HG03575 (cell line): ENCODE measurements around the gene FAM50A.

Experiments
- ATAC-seq: cut with Tn5 transposase; IDR thresholded peaks from one replicate; pipeline ENCODE4 v1.9.1; 2021; ENCODE audit not compliant: unreplicated experiment, insufficient number of reproducible peaks, low FRiP score; ENCODE audit errors: extremely low read depth

The FAM50A gene

GRCh38 chrX:154409222-154409871 is 34.6 kb upstream of the FAM50A start, which contains the start of gene DNASE1L1:
TSS of gene DNASE1L1 (minus strand) at chrX:154409254. CDS start at chrX:154405568, 3,686 bp downstream.
- no peak for ATAC-seq

DNA sequence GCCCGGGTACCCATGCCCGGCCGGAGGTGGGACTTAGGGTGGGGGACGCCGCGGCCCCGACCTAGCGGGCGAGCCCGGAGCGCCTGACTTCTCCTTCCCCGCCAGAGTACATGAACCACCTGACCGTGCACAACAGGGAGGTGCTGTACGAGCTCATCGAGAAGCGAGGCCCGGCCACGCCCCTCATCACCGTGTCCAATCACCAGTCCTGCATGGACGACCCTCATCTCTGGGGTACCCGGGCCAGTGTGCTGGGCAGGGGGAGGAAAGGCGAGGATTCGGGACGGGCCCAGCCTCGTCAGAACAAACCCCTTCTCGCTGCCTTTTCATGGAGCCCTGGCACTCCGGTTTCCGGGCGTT is 32.0 kb upstream of the FAM50A start:
- ATAC-seq: no peak

DNA sequence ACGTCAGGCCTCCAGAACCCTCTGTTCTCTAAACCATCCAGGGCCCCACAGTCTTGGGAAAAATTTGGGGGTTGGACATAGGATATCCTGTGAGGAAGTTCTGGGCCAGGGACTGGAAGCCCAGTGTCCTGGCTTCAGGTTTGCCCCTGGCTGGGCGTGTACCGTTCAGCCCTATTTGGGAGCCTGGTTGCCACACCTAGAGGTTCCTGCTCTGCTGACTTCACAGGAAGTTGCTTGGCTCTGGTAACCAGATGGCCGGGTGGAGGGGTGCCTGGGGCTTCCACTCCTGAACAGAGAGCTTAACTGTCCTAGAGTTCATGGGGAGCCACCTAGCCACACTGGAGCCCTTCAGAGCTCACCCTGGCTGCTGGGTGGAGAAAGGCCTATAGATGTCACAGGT is 31.5 kb upstream of the FAM50A start:
- ATAC-seq: no peak

DNA sequence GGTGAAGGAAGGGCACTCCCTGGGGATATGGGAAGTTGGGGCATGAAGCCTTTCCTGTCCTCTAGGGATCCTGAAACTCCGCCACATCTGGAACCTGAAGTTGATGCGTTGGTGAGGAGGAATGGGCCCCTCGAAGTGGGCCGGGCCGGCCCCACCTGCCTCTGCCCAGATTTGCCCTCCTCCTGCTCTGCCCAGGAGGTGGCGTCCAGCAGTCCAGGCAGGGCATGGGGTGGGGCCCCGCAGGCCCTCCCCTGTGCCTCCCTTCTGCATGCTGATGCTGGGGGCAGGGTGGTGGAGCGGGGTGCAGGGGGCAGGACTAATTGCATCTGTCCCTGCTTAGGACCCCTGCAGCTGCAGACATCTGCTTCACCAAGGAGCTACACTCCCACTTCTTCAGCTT is 30.8 kb upstream of the FAM50A start:
- no peak for ATAC-seq

DNA sequence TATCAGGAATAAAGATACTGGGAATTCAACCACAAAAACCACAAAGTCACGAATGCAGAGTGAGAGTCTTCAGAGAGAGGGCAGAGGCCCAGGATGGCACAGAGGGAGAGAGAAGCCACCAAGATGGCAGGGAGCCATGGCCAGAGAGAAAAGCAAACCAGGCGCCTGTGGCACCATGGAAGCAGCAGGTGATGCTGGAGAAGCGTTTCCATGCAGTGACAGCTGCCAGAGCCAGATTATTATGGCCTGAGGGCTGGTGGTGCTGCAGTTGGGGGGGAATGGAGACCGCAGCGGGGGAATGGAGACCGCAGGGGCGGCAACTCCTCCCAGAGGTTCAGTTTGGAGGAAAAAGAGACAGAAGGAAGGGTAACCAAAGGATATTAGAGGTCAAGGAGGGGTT is 26.8 kb upstream of the FAM50A start:
- no peak for ATAC-seq

DNA sequence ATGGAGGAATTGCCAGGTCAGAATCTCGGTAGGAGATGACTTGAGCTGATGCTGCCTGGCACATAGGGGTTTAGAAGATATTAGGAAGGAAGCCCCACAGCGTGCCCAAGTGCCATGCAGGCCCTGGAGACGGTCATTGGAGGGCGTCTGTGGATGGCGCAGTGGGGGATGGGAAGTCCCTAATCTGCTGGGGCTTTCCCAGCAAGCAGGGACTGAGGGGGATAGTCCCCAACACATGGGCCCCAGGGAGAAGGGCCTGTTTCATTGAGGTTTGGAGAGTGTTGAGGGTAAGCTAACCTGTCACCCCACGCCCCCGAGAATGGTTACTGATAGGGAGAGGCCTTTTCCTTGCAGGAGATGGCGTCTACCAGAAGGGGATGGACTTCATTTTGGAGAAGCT is 24.8 kb upstream of the FAM50A start:
- ATAC-seq: no peak

- no peak for ATAC-seq
These were observed 24.1 kb upstream of the FAM50A start for GRCh38 chrX:154419688-154420401.

GRCh38 chrX:154420402-154420756 is 23.6 kb upstream of the FAM50A start:
- ATAC-seq: no peak

GRCh38 chrX:154426916-154427770 is 16.8 kb upstream of the FAM50A start:
- no peak for ATAC-seq

DNA sequence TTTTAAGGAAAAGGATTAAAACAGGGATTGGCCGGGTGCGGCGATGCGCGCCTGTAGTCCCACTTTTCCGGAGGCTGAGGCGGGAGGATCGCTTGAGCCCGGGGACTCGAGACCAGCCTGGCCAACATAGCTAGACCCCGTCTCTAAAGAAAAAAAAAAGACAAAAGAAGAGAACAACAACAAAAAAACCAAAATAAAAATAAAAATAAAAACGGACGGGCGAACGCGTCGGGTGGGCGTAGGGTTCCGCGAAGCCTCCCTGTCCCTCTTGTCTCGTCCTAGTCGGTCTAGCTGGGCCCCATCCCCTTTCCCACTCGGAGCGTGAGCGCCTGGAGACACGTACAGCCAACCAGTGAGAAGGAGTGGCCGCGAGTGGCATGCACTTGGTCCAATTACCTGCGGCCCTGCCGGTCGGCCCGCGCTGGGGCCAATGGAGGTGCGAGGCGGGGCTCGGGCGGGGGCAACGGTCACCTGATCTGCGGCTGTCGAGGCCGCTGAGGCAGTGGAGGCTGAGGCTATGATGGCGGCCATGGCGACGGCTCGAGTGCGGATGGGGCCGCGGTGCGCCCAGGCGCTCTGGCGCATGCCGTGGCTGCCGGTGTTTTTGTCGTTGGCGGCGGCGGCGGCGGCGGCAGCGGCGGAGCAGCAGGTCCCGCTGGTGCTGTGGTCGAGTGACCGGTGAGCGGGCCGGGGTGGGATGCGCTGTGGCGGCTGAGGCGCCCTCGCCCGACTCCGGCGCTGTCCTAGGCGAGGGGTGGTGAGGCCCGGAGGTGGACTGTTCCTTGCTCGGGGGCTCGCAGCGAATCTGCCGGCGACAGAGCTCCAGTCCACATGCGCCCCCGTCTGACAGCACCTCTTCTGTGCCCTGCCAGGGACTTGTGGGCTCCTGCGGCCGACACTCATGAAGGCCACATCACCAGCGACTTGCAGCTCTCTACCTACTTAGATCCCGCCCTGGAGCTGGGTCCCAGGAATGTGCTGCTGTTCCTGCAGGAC is 15.5 kb upstream of the FAM50A start, which contains the start of gene ATP6AP1:
Gene ATP6AP1, plus strand, starts transcription at position 502 of the 996 bp plus-strand sequence. Its CDS starts 16 bp downstream, at position 518.
- peak; percentile 58 for ATAC-seq

DNA sequence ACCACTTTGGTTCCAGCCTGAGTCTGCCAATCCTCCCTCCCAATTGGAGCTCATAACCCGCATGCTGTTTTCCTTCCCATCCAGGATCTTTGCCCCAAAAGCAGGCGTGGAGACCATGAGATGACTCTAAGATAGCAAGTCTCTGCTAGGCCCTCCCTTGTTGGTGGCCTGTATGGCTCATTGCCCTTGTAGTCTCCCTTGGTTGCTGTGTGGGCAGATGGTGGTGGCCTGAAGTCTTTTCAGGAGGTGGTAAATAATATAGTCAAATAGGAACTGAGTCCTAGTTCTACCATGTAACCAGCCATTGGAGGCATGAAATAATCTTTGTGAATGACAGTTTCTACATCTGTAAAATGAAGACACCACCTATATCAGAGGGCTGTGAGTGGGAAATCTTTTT is 14.2 kb upstream of the FAM50A start:
- ATAC-seq: no peak

GRCh38 chrX:154430479-154430878 is 13.5 kb upstream of the FAM50A start:
- no peak for ATAC-seq

GRCh38 chrX:154430916-154431315 is 13.0 kb upstream of the FAM50A start:
- no peak for ATAC-seq

- no peak for ATAC-seq
These were observed 12.6 kb upstream of the FAM50A start for GRCh38 chrX:154431341-154431740.

DNA sequence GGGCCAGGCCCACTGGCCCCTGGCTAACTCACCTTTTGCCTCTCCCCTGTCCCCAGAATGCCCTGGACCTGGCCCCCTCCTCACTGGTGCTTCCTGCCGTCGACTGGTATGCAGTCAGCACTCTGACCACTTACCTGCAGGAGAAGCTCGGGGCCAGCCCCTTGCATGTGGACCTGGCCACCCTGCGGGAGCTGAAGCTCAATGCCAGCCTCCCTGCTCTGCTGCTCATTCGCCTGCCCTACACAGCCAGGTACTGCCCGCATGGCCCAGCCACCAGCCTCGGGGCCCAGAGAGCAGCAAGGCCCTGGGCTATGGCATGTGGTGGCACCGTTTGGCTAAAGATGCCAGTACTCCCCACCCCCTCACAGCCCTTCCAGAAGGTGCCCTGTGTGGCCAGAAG is 11.7 kb upstream of the FAM50A start:
- no peak for ATAC-seq

DNA sequence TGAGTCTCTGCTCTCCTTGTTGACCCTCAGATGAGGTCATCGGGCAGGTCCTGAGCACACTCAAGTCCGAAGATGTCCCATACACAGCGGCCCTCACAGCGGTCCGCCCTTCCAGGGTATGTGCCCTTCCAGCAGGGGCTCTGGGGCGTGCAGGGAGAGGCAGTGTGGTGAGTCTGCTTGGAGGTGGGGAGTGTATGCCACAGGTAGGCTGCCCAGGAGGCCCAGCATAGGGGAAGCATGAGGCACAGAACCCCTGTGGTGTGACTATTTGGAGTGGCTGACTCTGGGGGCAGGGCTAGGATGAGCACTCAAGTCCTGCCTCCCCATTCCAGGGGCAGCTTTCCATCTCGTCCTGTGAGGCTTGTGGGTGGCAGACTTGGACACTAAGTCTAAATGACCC is 10.3 kb upstream of the FAM50A start:
- no peak for ATAC-seq

GRCh38 chrX:154434394-154435168 is 9.4 kb upstream of the FAM50A start:
- no peak for ATAC-seq

DNA sequence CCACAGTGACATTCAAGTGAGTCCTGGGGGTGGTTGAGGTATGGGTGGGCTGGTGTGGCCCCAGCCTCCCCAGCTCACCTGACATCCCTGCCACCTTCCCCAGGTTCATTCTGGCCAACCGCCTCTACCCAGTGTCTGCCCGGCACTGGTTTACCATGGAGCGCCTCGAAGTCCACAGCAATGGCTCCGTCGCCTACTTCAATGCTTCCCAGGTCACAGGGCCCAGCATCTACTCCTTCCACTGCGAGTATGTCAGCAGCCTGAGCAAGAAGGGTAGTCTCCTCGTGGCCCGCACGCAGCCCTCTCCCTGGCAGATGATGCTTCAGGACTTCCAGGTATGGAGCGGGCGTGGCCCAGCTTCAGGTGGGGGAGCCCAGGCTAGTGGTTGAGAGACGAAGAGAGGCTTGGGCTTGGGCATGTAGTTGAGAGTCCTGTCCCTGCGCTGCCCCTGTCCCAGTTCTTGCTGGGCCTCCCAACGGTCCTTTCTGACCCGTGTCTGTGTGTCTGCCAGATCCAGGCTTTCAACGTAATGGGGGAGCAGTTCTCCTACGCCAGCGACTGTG is 8.7 kb upstream of the FAM50A start:
- no peak for ATAC-seq
